Testis (tissue), 2 donors: Measurements from ENCODE around the gene RECQL5.

Experiments used
- CTCF ChIP-seq, 3 experiments: fragments of 450-650 bp in 2 of 3; fragments of 200-600 bp in 1 of 3; sonication (generic) in 1 of 3; IDR thresholded peaks; one replicate each; pipeline ENCODE4 v1.5.1; 2016 to 2019; ENCODE audit warnings: antibody characterized with exemption in 3 of 3, mild to moderate bottlenecking in 2 of 3, moderate library complexity in 1 of 3
- POLR2A ChIP-seq: fragments of 450-650 bp; IDR thresholded peaks from one replicate; pipeline ENCODE4 v1.6.1; 2017; ENCODE audit warnings: antibody characterized with exemption, mild to moderate bottlenecking, moderate library complexity

- TF ChIP-seq POLR2A (no peak), CTCF (IDR thresholded peaks at IDR 0.05) (no peak)
These were observed 49.7 kb downstream of the RECQL5 start for GRCh38 chr17:75617218-75617617.
